HUDEP-2 (cell line): Measurements from ENCODE around the gene COX7B2.

Source experiments
- DNase-seq, 76 experiments: peaks; one replicate each; lab custom pipeline; 2025; ENCODE audit not compliant: unreplicated experiment in 76 of 76; lab: John Stamatoyannopoulos, UW

Gene COX7B2

GRCh38 chr4:46765465-46765864 lies 143.6 kb downstream of the COX7B2 start:
- no peak for DNase-seq

DNA sequence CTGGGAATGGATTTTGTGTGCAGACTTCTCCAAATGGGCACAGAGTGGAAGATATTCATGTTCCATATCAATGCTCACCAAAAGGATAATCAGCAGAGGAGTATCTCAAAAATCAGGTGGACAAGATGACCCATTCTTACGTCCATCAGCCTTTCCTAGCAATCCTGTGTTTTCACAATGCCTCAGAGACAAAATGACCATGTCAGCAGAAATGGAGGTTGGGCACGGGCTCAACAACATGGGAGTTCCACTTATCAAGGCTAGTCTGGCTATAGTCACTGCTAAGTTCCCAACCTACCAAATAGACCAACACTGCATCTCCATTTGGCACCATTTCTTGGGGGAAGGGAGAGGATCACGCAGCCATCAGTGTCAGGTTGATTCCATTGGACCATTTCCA lies 179.0 kb downstream of the COX7B2 start:
- DNase-seq: no peak

GRCh38 chr4:46720055-46720454 lies 189.0 kb downstream of the COX7B2 start:
- no peak for DNase-seq

GRCh38 chr4:46717950-46718349 lies 191.1 kb downstream of the COX7B2 start:
- no peak for DNase-seq

DNA sequence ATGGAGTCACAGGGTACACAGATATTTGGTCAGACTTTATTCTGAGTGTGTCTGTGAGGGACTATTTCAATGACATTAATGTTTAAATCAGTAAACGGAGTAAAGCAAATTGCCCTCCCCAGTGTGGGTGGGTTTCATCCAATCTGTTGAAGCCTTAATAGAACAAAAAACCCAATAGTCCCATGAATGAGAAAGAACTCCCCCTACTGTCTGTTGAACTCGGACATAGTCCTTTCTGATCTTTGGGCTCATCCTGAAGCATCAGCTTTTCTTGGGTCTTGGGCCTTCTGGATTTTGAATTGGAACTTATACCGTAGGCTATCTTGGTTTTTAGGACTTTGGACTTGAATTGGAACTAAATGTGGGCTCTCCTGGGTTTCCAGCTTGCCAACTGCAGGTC lies 193.6 kb downstream of the COX7B2 start:
- no peak for DNase-seq

GRCh38 chr4:46698891-46699290 lies 210.2 kb downstream of the COX7B2 start:
- no peak for DNase-seq
